Loucy (cell line): ENCODE results near the gene ARMC5.

Source experiments
- H2AFZ ChIP-seq: fragments of 200-600 bp; sonication (generic); 2 replicates; pipeline ENCODE4 v1.6.0; 2016; ENCODE audit warnings: antibody characterized with exemption, mild to moderate bottlenecking, low read length, moderate library complexity
- H3F3A ChIP-seq: fragments of 200-600 bp; 2 replicates; pipeline ENCODE4 v1.6.0; 2016; ENCODE audit warnings: antibody characterized with exemption, low read depth, mild to moderate bottlenecking
- H3K27me3 ChIP-seq: fragments of 200-600 bp; sonication (generic); 2 replicates; pipeline ENCODE4 v1.6.1; 2014; ENCODE audit warnings: low read length, mild to moderate bottlenecking; ENCODE audit not compliant: insufficient read depth, poor library complexity, severe bottlenecking
- H3K36me3 ChIP-seq: fragments of 200-600 bp; sonication (generic); 2 replicates; pipeline ENCODE4 v1.6.1; 2016; ENCODE audit warnings: low read length; ENCODE audit not compliant: insufficient read depth
- H3K4me1 ChIP-seq: fragments of 200-600 bp; sonication (generic); 2 replicates; pipeline ENCODE4 v1.5.1; 2014; ENCODE audit warnings: low read length, mild to moderate bottlenecking; ENCODE audit not compliant: insufficient read depth, poor library complexity, severe bottlenecking
- H3K4me2 ChIP-seq: fragments of 200-600 bp; sonication (generic); 2 replicates; pipeline ENCODE4 v1.6.0; 2014; ENCODE audit warnings: antibody characterized with exemption, low read length, low read depth, mild to moderate bottlenecking; ENCODE audit not compliant: poor library complexity, severe bottlenecking
- H3K4me3 ChIP-seq: fragments of 200-600 bp; sonication (generic); 2 replicates; pipeline ENCODE4 v1.5.1; 2014; ENCODE audit warnings: low read length, mild to moderate bottlenecking, mixed read lengths; ENCODE audit not compliant: poor library complexity, severe bottlenecking
- H3K79me2 ChIP-seq: fragments of 200-600 bp; sonication (generic); 2 replicates; pipeline ENCODE4 v1.6.1; 2014; ENCODE audit warnings: low read length; ENCODE audit not compliant: insufficient read depth
- H3K9ac ChIP-seq: fragments of 200-600 bp; sonication (generic); 2 replicates; pipeline ENCODE4 v1.6.0; 2014; ENCODE audit warnings: mild to moderate bottlenecking, low read depth, low read length, moderate library complexity; ENCODE audit not compliant: poor library complexity, severe bottlenecking
- H3K9me2 ChIP-seq: fragments of 200-600 bp; sonication (generic); replicated peaks from 2 replicates; pipeline ENCODE4 v1.6.1; 2016; ENCODE audit warnings: low read depth, low read length, mixed read lengths
- H3K9me3 ChIP-seq: fragments of 200-600 bp; sonication (generic); 2 replicates; pipeline ENCODE4 v1.6.1; 2014; ENCODE audit warnings: mild to moderate bottlenecking, antibody characterized with exemption, low read length, low read depth; ENCODE audit not compliant: insufficient read depth
- H4K20me1 ChIP-seq: fragments of 200-600 bp; sonication (generic); 2 replicates; pipeline ENCODE4 v1.6.0; 2014; ENCODE audit warnings: antibody characterized with exemption, low read length, mild to moderate bottlenecking; ENCODE audit not compliant: insufficient read depth, poor library complexity, severe bottlenecking
- CTCF ChIP-seq: fragments of 200-600 bp; sonication (generic); conservative IDR thresholded peaks from 2 replicates; pipeline ENCODE4 v1.5.1; 2014; ENCODE audit warnings: mild to moderate bottlenecking, antibody characterized with exemption, low read length
- EZH2phosphoT487 ChIP-seq: fragments of 200-600 bp; IDR thresholded peaks from 2 replicates; pipeline ENCODE4 v1.6.1; 2018; ENCODE audit warnings: antibody characterized with exemption, mild to moderate bottlenecking, moderate library complexity, borderline replicate concordance

Gene ARMC5

GRCh38 chr16:31476303-31477219, 17.3 kb downstream of the ARMC5 start:
- H3F3A ChIP-seq = peaks cover 3% of the 10 kb centered on the region; the same call in 1 of the 2 replicates
- peak overlapping the region; percentile 97 for H2AFZ ChIP-seq
- no peaks in the 10 kb centered on the region for H4K20me1 ChIP-seq
- peak overlapping the region; percentile 100 for H3K4me2 ChIP-seq
- no peaks in the 10 kb centered on the region for H3K9me2 ChIP-seq
- H3K79me2 ChIP-seq = peaks cover 12% of the 10 kb centered on the region; the same call in 1 of the 2 replicates
- peak overlapping the region; percentile 88 for H3K4me3 ChIP-seq
- H3K4me1 ChIP-seq = peaks cover 26% of the 10 kb centered on the region
- H3K9ac ChIP-seq = peak overlapping the region; percentile 95
- no peaks in the 10 kb centered on the region for H3K9me3 ChIP-seq
- no peaks in the 10 kb centered on the region for H3K27me3 ChIP-seq
- no peaks in the 10 kb centered on the region for H3K36me3 ChIP-seq
- TF ChIP-seq CTCF (no peak), EZH2phosphoT487 (no peak)

GRCh38 chr16:31477220-31478216, 18.2 kb downstream of the ARMC5 start:
- H2AFZ ChIP-seq = peak overlapping the region; percentile 97
- H3K4me3 ChIP-seq = peak overlapping the region; percentile 88
- peak overlapping the region; percentile 95 for H3K9ac ChIP-seq
- peaks cover 26% of the 10 kb centered on the region for H3K4me1 ChIP-seq
- H3K36me3 ChIP-seq = no peaks in the 10 kb centered on the region
- TF ChIP-seq CTCF (peak; percentile 22; the same call in 1 of the 2 replicates), EZH2phosphoT487 (no peak)
- H3K79me2 ChIP-seq = peaks cover 12% of the 10 kb centered on the region; the same call in 1 of the 2 replicates
- H3K27me3 ChIP-seq = no peaks in the 10 kb centered on the region
- H4K20me1 ChIP-seq = no peaks in the 10 kb centered on the region
- peak overlapping the region; percentile 100 for H3K4me2 ChIP-seq
- H3F3A ChIP-seq = peaks cover 3% of the 10 kb centered on the region; the same call in 1 of the 2 replicates
- H3K9me3 ChIP-seq = no peaks in the 10 kb centered on the region
- H3K9me2 ChIP-seq = no peaks in the 10 kb centered on the region

- Histone ChIP-seq H3K4me1 (peaks cover 26% of the 10 kb centered on the region), H2AFZ (no peak overlapping the region), H3K9ac (no peak overlapping the region), H3K79me2 (peaks cover 12% of the 10 kb centered on the region; the same call in 1 of the 2 replicates), H3K27me3 (no peaks in the 10 kb centered on the region), H3K4me2 (no peak overlapping the region), H3F3A (peaks cover 3% of the 10 kb centered on the region; the same call in 1 of the 2 replicates), H4K20me1 (no peaks in the 10 kb centered on the region), H3K4me3 (no peak overlapping the region), H3K36me3 (no peaks in the 10 kb centered on the region), H3K9me3 (no peaks in the 10 kb centered on the region), H3K9me2 (no peaks in the 10 kb centered on the region)
- TF ChIP-seq EZH2phosphoT487 (no peak), CTCF (no peak)
Measured at GRCh38 chr16:31478956-31479355, 19.7 kb downstream of the ARMC5 start.
